H1 (cell line): ENCODE results near the gene FAM81A. TPM values are rescaled to one million over a fixed set of nuclear protein-coding genes. Genes with fewer than 3 reads are reported as not detected.

Experiments used
- CTCF ChIA-PET: fragments of 300-600 bp; sonication (Branson Sonifier 250); formaldehyde crosslinking; loops from one replicate; lab custom pipeline; 2021; ENCODE audit not compliant: partially characterized antibody; lab: Charles Lee
- POLR2A ChIA-PET: fragments of 300-600 bp; sonication (Branson Sonifier 250); formaldehyde crosslinking; loops from one replicate; lab custom pipeline; 2021; ENCODE audit warnings: inconsistent platforms; ENCODE audit not compliant: partially characterized antibody; lab: Charles Lee
- DNase-seq, 2 experiments: peaks; one replicate each; pipeline versions ENCODE4 v3.0.0 to v3.0.0-alpha.2; 2010 to 2022; ENCODE audit warnings: low spot score in 2 of 2, low read depth in 1 of 2, mixed read lengths in 1 of 2
- FAIRE-seq: peaks from 2 replicates; lab custom pipeline; 2011; peaks lifted over from hg19 to GRCh38; lab: Jason Lieb, UNC
- H2AFZ ChIP-seq: 2 replicates; pipeline ENCODE4 v1.8.1; 2012; ENCODE audit warnings: low read length, inconsistent platforms
- H2AK5ac ChIP-seq: 2 replicates; pipeline ENCODE4 v1.6.1; 2013; ENCODE audit warnings: low read depth, low read length
- H2BK120ac ChIP-seq: replicated peaks from 2 replicates; pipeline ENCODE3; 2013; ENCODE audit warnings: low read depth, low read length, inconsistent platforms
- H2BK12ac ChIP-seq: 2 replicates; pipeline ENCODE4 v1.6.1; 2013; ENCODE audit warnings: low read depth, low read length
- H2BK15ac ChIP-seq: 2 replicates; pipeline ENCODE4 v1.6.1; 2013; ENCODE audit warnings: low read length
- H2BK20ac ChIP-seq: 2 replicates; pipeline ENCODE4 v1.6.1; 2013; ENCODE audit warnings: low read length
- H2BK5ac ChIP-seq: 2 replicates; pipeline ENCODE4 v1.6.1; 2013; ENCODE audit warnings: low read depth, low read length
- H3K14ac ChIP-seq: 2 replicates; pipeline ENCODE4 v1.6.1; 2013; ENCODE audit warnings: inconsistent platforms; ENCODE audit not compliant: insufficient read length
- H3K18ac ChIP-seq: 2 replicates; pipeline ENCODE4 v1.6.1; 2013; ENCODE audit warnings: low read length; ENCODE audit errors: extremely low read depth
- H3K23ac ChIP-seq: 2 replicates; pipeline ENCODE4 v1.6.1; 2013; ENCODE audit warnings: inconsistent platforms; ENCODE audit not compliant: insufficient read length
- H3K23me2 ChIP-seq: 2 replicates; pipeline ENCODE4 v1.6.1; 2013; ENCODE audit warnings: low read depth, low read length
- H3K27ac ChIP-seq: 2 replicates; pipeline ENCODE4 v1.6.1; 2011; ENCODE audit warnings: low read depth, low read length, inconsistent platforms
- H3K27me3 ChIP-seq, 4 experiments: replicated peaks in 1 of 4; 1 replicate in 1 of 4; 2 replicates in 3 of 4; pipeline versions ENCODE4 v1.6.1 to v1.8.1; 2011 to 2013; ENCODE audit warnings: low read length in 3 of 4, mild to moderate bottlenecking in 3 of 4, inconsistent platforms in 2 of 4, mixed read lengths in 2 of 4, moderate library complexity in 1 of 4; ENCODE audit not compliant: control insufficient read depth in 3 of 4, insufficient read depth in 3 of 4; ENCODE audit errors: extremely low read depth in 1 of 4
- H3K36me3 ChIP-seq, 4 experiments: 2 replicates each; pipeline versions ENCODE4 v1.6.1 to v1.8.1; 2011 to 2013; ENCODE audit warnings: mild to moderate bottlenecking in 4 of 4, low read length in 3 of 4, moderate library complexity in 2 of 4, control low read depth in 1 of 4, inconsistent platforms in 1 of 4; ENCODE audit not compliant: insufficient read depth in 4 of 4, control insufficient read depth in 2 of 4
- H3K4ac ChIP-seq: replicated peaks from 2 replicates; pipeline ENCODE3; 2013; ENCODE audit warnings: low read length, low read depth, mixed read lengths, inconsistent platforms; ENCODE audit not compliant: insufficient read length
- H3K4me1 ChIP-seq, 4 experiments: replicated peaks in 1 of 4; 1 replicate in 1 of 4; 2 replicates in 3 of 4; pipeline versions ENCODE4 v1.6.1 to v1.8.1; 2011 to 2013; ENCODE audit warnings: low read length in 3 of 4, inconsistent platforms in 2 of 4, mixed read lengths in 1 of 4; ENCODE audit not compliant: insufficient read depth in 4 of 4, control insufficient read depth in 3 of 4
- H3K4me2 ChIP-seq, 2 experiments: 2 replicates each; pipeline versions ENCODE4 v1.6.1 to v1.8.1; 2011 to 2013; ENCODE audit warnings: low read depth in 2 of 2, low read length in 2 of 2, control low read depth in 1 of 2, inconsistent platforms in 1 of 2, mild to moderate bottlenecking in 1 of 2; ENCODE audit not compliant: insufficient read depth in 1 of 2
- H3K4me3 ChIP-seq, 4 experiments: fragments of 200-600, 300-600 bp in 1 of 4; sonication (generic), shearing (Covaris generic), sonication (Bioruptor Twin) in 1 of 4; 2 replicates each; pipeline versions ENCODE4 v1.5.1 to v1.8.1; 2011 to 2016; ENCODE audit warnings: low read length in 4 of 4, low read depth in 3 of 4, control low read depth in 2 of 4, inconsistent platforms in 2 of 4, mild to moderate bottlenecking in 2 of 4, mixed read lengths in 1 of 4, moderate library complexity in 1 of 4; ENCODE audit not compliant: insufficient read depth in 2 of 4; ENCODE audit errors: extremely low read depth in 1 of 4
- H3K56ac ChIP-seq: replicated peaks from 2 replicates; pipeline ENCODE3; 2013; ENCODE audit warnings: low read depth, mild to moderate bottlenecking, mixed read lengths, low read length, inconsistent platforms; ENCODE audit not compliant: insufficient read length
- H3K79me1 ChIP-seq: 2 replicates; pipeline ENCODE4 v1.6.1; 2013; ENCODE audit warnings: low read depth, low read length, control low read depth
- H3K79me2 ChIP-seq, 2 experiments: 2 replicates each; pipeline versions ENCODE4 v1.6.1 to v1.8.1; 2012 to 2013; ENCODE audit warnings: low read length in 2 of 2, mild to moderate bottlenecking in 2 of 2, inconsistent platforms in 1 of 2; ENCODE audit not compliant: insufficient read depth in 2 of 2, control insufficient read depth in 1 of 2
- H3K9ac ChIP-seq, 4 experiments: replicated peaks in 1 of 4; 1 replicate in 1 of 4; 2 replicates in 3 of 4; pipeline versions ENCODE4 v1.6.1 to v1.8.1; 2011 to 2013; ENCODE audit warnings: low read depth in 3 of 4, low read length in 3 of 4, control low read depth in 2 of 4, mild to moderate bottlenecking in 2 of 4, moderate library complexity in 2 of 4, inconsistent platforms in 1 of 4; ENCODE audit errors: extremely low read depth in 1 of 4
- H3K9me3 ChIP-seq, 2 experiments: 2 replicates each; pipeline versions ENCODE4 v1.6.1 to v1.8.1; 2012 to 2013; ENCODE audit warnings: mild to moderate bottlenecking in 2 of 2, moderate library complexity in 2 of 2, control low read depth in 1 of 2, inconsistent platforms in 1 of 2, low read depth in 1 of 2, low read length in 1 of 2, mixed read lengths in 1 of 2; ENCODE audit not compliant: insufficient read depth in 2 of 2
- H4K20me1 ChIP-seq, 2 experiments: replicated peaks in 1 of 2; 2 replicates each; pipeline versions ENCODE3 to v1.8.1; 2011 to 2013; ENCODE audit warnings: inconsistent platforms in 2 of 2, low read length in 2 of 2, mild to moderate bottlenecking in 1 of 2; ENCODE audit not compliant: insufficient read depth in 2 of 2, control insufficient read depth in 1 of 2
- H4K5ac ChIP-seq: 2 replicates; pipeline ENCODE4 v1.6.1; 2013; ENCODE audit warnings: low read length, low read depth, mixed read lengths, inconsistent platforms; ENCODE audit not compliant: insufficient read length
- H4K8ac ChIP-seq: 2 replicates; pipeline ENCODE4 v1.8.0; 2013; ENCODE audit warnings: mild to moderate bottlenecking, moderate library complexity, low read length, inconsistent platforms; ENCODE audit not compliant: insufficient read depth; ENCODE audit errors: extremely low read depth
- H4K91ac ChIP-seq: replicated peaks from 2 replicates; pipeline ENCODE3; 2013; ENCODE audit warnings: low read length, mixed read lengths, inconsistent platforms; ENCODE audit not compliant: insufficient read length
- BACH1 ChIP-seq: IDR thresholded peaks from 2 replicates; pipeline ENCODE4 v1.6.1; 2012; ENCODE audit warnings: low read length, improper control_type of control experiment
- CEBPB ChIP-seq: IDR thresholded peaks from 2 replicates; pipeline ENCODE4 v1.6.1; 2012; ENCODE audit warnings: low read depth, low read length
- CHD1 ChIP-seq: IDR thresholded peaks from 2 replicates; pipeline ENCODE4 v1.6.1; 2012; ENCODE audit warnings: low read depth, low read length, improper control_type of control experiment
- GABPA ChIP-seq: IDR thresholded peaks from 2 replicates; pipeline ENCODE4 v1.6.1; 2011; ENCODE audit warnings: mild to moderate bottlenecking, low read length, moderate library complexity, borderline replicate concordance; ENCODE audit not compliant: insufficient read depth
- RBBP5 ChIP-seq: IDR thresholded peaks from 2 replicates; pipeline ENCODE4 v1.7.1; 2012; ENCODE audit warnings: low read depth, mild to moderate bottlenecking, inconsistent platforms, low read length, moderate library complexity, borderline replicate concordance
- RFX5 ChIP-seq: IDR thresholded peaks from 2 replicates; pipeline ENCODE4 v1.6.1; 2011; ENCODE audit warnings: low read depth, low read length, improper control_type of control experiment, borderline replicate concordance
- SP1 ChIP-seq: IDR thresholded peaks from 2 replicates; pipeline ENCODE4 v1.6.1; 2011; ENCODE audit warnings: low read depth, low read length
- SUZ12 ChIP-seq: fragments of 200-600 bp; sonication (generic); IDR thresholded peaks from 2 replicates; pipeline ENCODE4 v1.6.1; 2012; ENCODE audit warnings: mild to moderate bottlenecking, inconsistent platforms, low read length, moderate library complexity, mixed read lengths
- whole genome bisulfite sequencing, 2 experiments: shearing (Covaris generic) in 1 of 2; methylation state at CpG; one replicate each; pipeline versions ENCODE4 v1.1.6 to v1.1.7; 2013 to 2015; ENCODE audit warnings: low lambda C conversion rate in 2 of 2, mixed read lengths in 2 of 2, inconsistent platforms in 1 of 2, low coverage in 1 of 2, missing lambda C conversion rate in 1 of 2; ENCODE audit not compliant: insufficient replicate concordance in 2 of 2, insufficient coverage in 1 of 2, insufficient read length in 1 of 2; ENCODE audit errors: extremely low coverage in 1 of 2, missing lambda C conversion rate in 1 of 2; 5-methylcytosine and 5-hydroxymethylcytosine counted together
- polyA plus RNA-seq, 7 experiments: library from polyadenylated mRNA; depleted of rRNA in 3 of 7; stranded (reverse) in 5 of 7; unstranded in 2 of 7; fragments of >200 nt in 5 of 7; fragments of 200-250 nt in 2 of 7; gene quantifications; 1 replicate in 5 of 7; 2 replicates in 1 of 7; 4 replicates in 1 of 7; pipeline versions ENCODE4 v1.2.1 to v1.2.3, GENCODE V29; 2011 to 2013; ENCODE audit warnings: missing spikeins in 2 of 7, mixed read lengths in 2 of 7
- total RNA-seq: library from RNA; stranded (reverse); fragmentation: NEBNext Ultra II Directional; extraction: Animal tissue kit (Norgen Biotek cat#: 25700); gene quantifications from 2 replicates; pipeline ENCODE4 v1.2.1, GENCODE V29; 2021
- TF ChIP-seq, protein P1 (sequence below): IDR thresholded peaks from 2 replicates; pipeline ENCODE4 v1.6.1; 2012; ENCODE audit warnings: low read length, inconsistent platforms
- TF ChIP-seq, protein P2 (sequence below): IDR thresholded peaks from 2 replicates; pipeline ENCODE4 v1.6.1; 2011; ENCODE audit warnings: low read depth, mild to moderate bottlenecking, low read length; ENCODE audit not compliant: insufficient read depth

The FAM81A gene
- total and polyA plus RNA-seq, 2 of the 8 experiments (the other 6 are each of a cell fraction or from before 2014, with no cell fraction given), result 0.56 to 3.0 TPM

DNA sequence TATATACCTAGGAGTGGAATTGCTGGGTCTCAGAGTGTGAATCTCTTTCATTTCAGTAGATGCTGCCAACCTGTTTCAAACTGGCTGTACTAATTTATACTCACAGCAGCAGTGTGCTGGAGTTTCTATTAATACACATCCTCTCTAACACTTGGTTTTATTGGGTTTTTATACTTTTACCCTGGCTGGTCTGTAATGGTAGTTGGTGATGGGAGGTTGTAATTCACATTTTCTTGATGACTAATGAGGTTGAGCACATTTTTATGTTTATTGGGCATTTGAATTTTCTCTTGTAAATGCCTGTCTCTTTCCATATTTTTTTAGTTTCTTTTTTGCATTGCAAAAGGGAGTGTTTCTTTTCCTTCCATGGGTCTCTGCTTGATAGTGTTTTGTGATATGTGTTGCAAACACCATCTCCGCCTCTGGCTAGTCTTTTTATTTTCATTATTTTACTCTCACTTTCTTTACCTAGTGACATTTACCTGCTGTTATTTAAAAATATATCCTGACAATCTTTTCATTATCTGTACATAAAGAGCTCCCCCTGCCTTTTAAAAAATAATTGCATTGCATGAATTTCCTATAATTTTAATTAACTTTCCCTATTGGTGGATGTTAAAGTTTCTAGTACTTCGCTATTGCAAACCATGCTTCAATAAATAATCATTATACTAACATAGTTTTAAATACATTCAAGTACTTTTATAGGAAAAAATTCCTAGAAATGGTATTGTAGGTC lies 124.6 kb downstream of the FAM81A start:
- H3K27ac ChIP-seq, result no peak overlapping the region
- ChIA-PET POLR2A (no interaction called here), CTCF (interaction anchor here (1.1 kb wide), 1 partner anchor 27 kb away, joined by 3 read pairs; no protein-coding TSS in a partner anchor)
- DNase-seq (no peak), FAIRE-seq (no peak)
- H3K4me1 ChIP-seq, result no peaks in the 10 kb centered on the region
- no peaks in the 10 kb centered on the region for H3K79me1 ChIP-seq
- H3K36me3 ChIP-seq, result no peaks in the 10 kb centered on the region
- no peak overlapping the region for H3K18ac ChIP-seq
- H2AK5ac ChIP-seq, result no peak overlapping the region
- no peak overlapping the region for H4K8ac ChIP-seq
- H2BK15ac ChIP-seq, result no peak overlapping the region
- H3K4me2 ChIP-seq, result no peak overlapping the region
- WGBS, 2 experiments, result 90% methylated on average over 2 of the region's 2 CpGs; no CpG with 5 or more reads in 1 of the 2 experiments
- TF ChIP-seq RFX5 (no peak), CEBPB (no peak), SUZ12 (no peak), SP1 (no peak), BACH1 (no peak), RBBP5 (no peak), GABPA (no peak), CHD1 (no peak)
- TF ChIP-seq, protein P1, sequence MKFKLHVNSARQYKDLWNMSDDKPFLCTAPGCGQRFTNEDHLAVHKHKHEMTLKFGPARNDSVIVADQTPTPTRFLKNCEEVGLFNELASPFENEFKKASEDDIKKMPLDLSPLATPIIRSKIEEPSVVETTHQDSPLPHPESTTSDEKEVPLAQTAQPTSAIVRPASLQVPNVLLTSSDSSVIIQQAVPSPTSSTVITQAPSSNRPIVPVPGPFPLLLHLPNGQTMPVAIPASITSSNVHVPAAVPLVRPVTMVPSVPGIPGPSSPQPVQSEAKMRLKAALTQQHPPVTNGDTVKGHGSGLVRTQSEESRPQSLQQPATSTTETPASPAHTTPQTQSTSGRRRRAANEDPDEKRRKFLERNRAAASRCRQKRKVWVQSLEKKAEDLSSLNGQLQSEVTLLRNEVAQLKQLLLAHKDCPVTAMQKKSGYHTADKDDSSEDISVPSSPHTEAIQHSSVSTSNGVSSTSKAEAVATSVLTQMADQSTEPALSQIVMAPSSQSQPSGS, result no peak
- TF ChIP-seq, protein P2, sequence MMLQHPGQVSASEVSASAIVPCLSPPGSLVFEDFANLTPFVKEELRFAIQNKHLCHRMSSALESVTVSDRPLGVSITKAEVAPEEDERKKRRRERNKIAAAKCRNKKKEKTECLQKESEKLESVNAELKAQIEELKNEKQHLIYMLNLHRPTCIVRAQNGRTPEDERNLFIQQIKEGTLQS, result no peak
- no peak overlapping the region for H3K14ac ChIP-seq
- H4K20me1 ChIP-seq, result no peaks in the 10 kb centered on the region
- no peak overlapping the region for H2BK20ac ChIP-seq
- no peak overlapping the region for H2BK5ac ChIP-seq
- H3K56ac ChIP-seq, result no peak overlapping the region
- no peak overlapping the region for H2BK120ac ChIP-seq
- H4K91ac ChIP-seq, result no peak overlapping the region
- H3K23ac ChIP-seq, result no peak overlapping the region
- peaks cover 3 to 11% of the 10 kb centered on the region in 2 experiments; a peak in 3 of 4 replicates for H3K9me3 ChIP-seq
- no peak overlapping the region for H4K5ac ChIP-seq
- H3K4ac ChIP-seq, result no peak overlapping the region
- no peak overlapping the region for H2AFZ ChIP-seq
- no peak overlapping the region for H3K4me3 ChIP-seq
- no peaks in the 10 kb centered on the region for H3K23me2 ChIP-seq
- H3K79me2 ChIP-seq, result no peaks in the 10 kb centered on the region
- H3K27me3 ChIP-seq, result no peaks in the 10 kb centered on the region
- no peak overlapping the region for H2BK12ac ChIP-seq
- H3K9ac ChIP-seq, result no peak overlapping the region
